Subcutaneous abdominal adipose tissue (tissue), 5 donors: ENCODE results near the gene LRCH1.

Experiments
- H3K27ac ChIP-seq: one replicate; pipeline ENCODE4 v1.7.0; 2013; ENCODE audit warnings: low read depth, mild to moderate bottlenecking, inconsistent platforms, low read length, moderate library complexity
- H3K27me3 ChIP-seq, 5 donors: one replicate each; pipeline ENCODE4 v1.7.0; 2013; ENCODE audit warnings: low read length in 5 of 5, inconsistent platforms in 1 of 5; ENCODE audit not compliant: control insufficient read depth in 5 of 5, insufficient read depth in 4 of 5
- H3K36me3 ChIP-seq, 5 donors: one replicate each; pipeline ENCODE4 v1.7.0; 2013; ENCODE audit warnings: low read length in 5 of 5; ENCODE audit not compliant: control insufficient read depth in 5 of 5, insufficient read depth in 5 of 5
- H3K4me1 ChIP-seq, 5 donors: one replicate each; pipeline ENCODE4 v1.7.0; 2013; ENCODE audit warnings: low read length in 5 of 5, mild to moderate bottlenecking in 3 of 5, moderate library complexity in 1 of 5; ENCODE audit not compliant: control insufficient read depth in 5 of 5, insufficient read depth in 5 of 5
- H3K4me3 ChIP-seq, 5 donors: one replicate each; pipeline ENCODE4 v1.7.0; 2013; ENCODE audit warnings: low read length in 5 of 5, low read depth in 1 of 5
- H3K9ac ChIP-seq, 5 donors: one replicate each; pipeline ENCODE4 v1.7.0; 2013; ENCODE audit warnings: low read length in 5 of 5, mild to moderate bottlenecking in 4 of 5, moderate library complexity in 3 of 5
- H3K9me3 ChIP-seq, 5 donors: one replicate each; pipeline ENCODE4 v1.7.0; 2013; ENCODE audit warnings: low read length in 5 of 5; ENCODE audit not compliant: control insufficient read depth in 5 of 5
- donor health status: healthy.
- donor health status: healthy.
- donor health status: healthy.
- donor health status: healthy.
- donor health status: healthy.

Gene LRCH1

GRCh38 chr13:46546084-46546768 is 6.7 kb upstream of the LRCH1 start:
- no peak overlapping the region for H3K4me3 ChIP-seq
- H3K27me3 ChIP-seq = no peaks in the 10 kb centered on the region
- no peak overlapping the region for H3K9ac ChIP-seq
- H3K27ac ChIP-seq = no peak overlapping the region
- H3K4me1 ChIP-seq = no peaks in the 10 kb centered on the region
- no peaks in the 10 kb centered on the region for H3K36me3 ChIP-seq
- H3K9me3 ChIP-seq = no peaks in the 10 kb centered on the region

DNA sequence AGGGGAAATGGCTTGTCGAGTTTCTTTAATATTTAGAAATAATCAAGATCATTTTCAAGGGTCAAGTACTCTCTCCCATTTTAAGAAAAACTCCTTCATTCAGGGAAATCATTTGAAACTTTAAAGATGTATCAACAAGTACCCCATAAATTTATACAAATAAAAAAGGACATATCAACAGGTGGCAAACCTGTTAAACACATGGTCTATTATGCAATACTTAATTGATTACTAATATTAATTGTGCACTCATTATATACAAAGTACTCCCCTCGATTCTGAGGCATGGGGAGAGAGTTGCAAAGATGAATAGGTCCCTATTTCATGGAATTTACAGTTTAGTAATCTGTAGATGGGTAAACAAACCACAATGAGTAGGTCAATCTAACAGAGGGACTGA is 2.1 kb upstream of the LRCH1 start:
- Histone ChIP-seq H3K36me3 (no peaks in the 10 kb centered on the region), H3K27me3 (no peaks in the 10 kb centered on the region), H3K27ac (no peak overlapping the region), H3K4me1 (peaks cover 5 to 37% (median 25%) of the 10 kb centered on the region in 5 donors), H3K9ac (no peak overlapping the region), H3K4me3 (no peak overlapping the region), H3K9me3 (no peaks in the 10 kb centered on the region)

GRCh38 chr13:46551410-46552302 is 1.3 kb upstream of the LRCH1 start:
- no peaks in the 10 kb centered on the region for H3K36me3 ChIP-seq
- no peaks in the 10 kb centered on the region for H3K9me3 ChIP-seq
- H3K9ac ChIP-seq = peak overlapping the region in 2 of 5 donors; percentile 89 to 90
- H3K4me3 ChIP-seq = peak overlapping the region in 4 of 5 donors; percentile 80 to 94 (median 90)
- peaks cover 5 to 42% (median 25%) of the 10 kb centered on the region in 5 donors for H3K4me1 ChIP-seq
- H3K27ac ChIP-seq = no peak overlapping the region
- H3K27me3 ChIP-seq = no peaks in the 10 kb centered on the region

- H3K9ac ChIP-seq = peak overlapping the region; percentile 77 to 90 (median 80)
- no peaks in the 10 kb centered on the region for H3K36me3 ChIP-seq
- H3K9me3 ChIP-seq = no peaks in the 10 kb centered on the region
- H3K27me3 ChIP-seq = no peaks in the 10 kb centered on the region
- peak overlapping the region; percentile 84 for H3K27ac ChIP-seq
- peak overlapping the region; percentile 80 to 94 (median 86) for H3K4me3 ChIP-seq
- peaks cover 5 to 42% (median 25%) of the 10 kb centered on the region in 5 donors for H3K4me1 ChIP-seq
These were observed 677 bp upstream of the LRCH1 start for GRCh38 chr13:46552303-46552682.

- H3K9ac ChIP-seq = peak overlapping the region in 4 of 5 donors; percentile 63 to 95 (median 93)
- H3K4me3 ChIP-seq = peak overlapping the region; percentile 29 to 94 (median 92)
- no peaks in the 10 kb centered on the region for H3K36me3 ChIP-seq
- H3K27ac ChIP-seq = peak overlapping the region; percentile 84
- no peaks in the 10 kb centered on the region for H3K27me3 ChIP-seq
- H3K9me3 ChIP-seq = no peaks in the 10 kb centered on the region
- H3K4me1 ChIP-seq = peaks cover 5 to 42% (median 25%) of the 10 kb centered on the region in 5 donors
These were observed 533 bp downstream of the LRCH1 start for GRCh38 chr13:46553521-46553885.

- peak overlapping the region; percentile 81 to 94 (median 92) for H3K4me3 ChIP-seq
- H3K4me1 ChIP-seq = peaks cover 5 to 42% (median 25%) of the 10 kb centered on the region in 5 donors
- H3K27me3 ChIP-seq = no peaks in the 10 kb centered on the region
- H3K9ac ChIP-seq = peak overlapping the region; percentile 50 to 95 (median 92)
- no peaks in the 10 kb centered on the region for H3K36me3 ChIP-seq
- no peaks in the 10 kb centered on the region for H3K9me3 ChIP-seq
- H3K27ac ChIP-seq = peak overlapping the region; percentile 84
These were observed 1.2 kb downstream of the LRCH1 start for GRCh38 chr13:46553886-46554858.

- H3K27me3 ChIP-seq = no peaks in the 10 kb centered on the region
- no peaks in the 10 kb centered on the region for H3K36me3 ChIP-seq
- peak overlapping the region; percentile 84 for H3K27ac ChIP-seq
- no peaks in the 10 kb centered on the region for H3K9me3 ChIP-seq
- H3K4me3 ChIP-seq = peak overlapping the region; percentile 81 to 94 (median 92)
- peaks cover 5 to 42% (median 25%) of the 10 kb centered on the region in 5 donors for H3K4me1 ChIP-seq
- H3K9ac ChIP-seq = peak overlapping the region; percentile 50 to 95 (median 92)
These were observed 2.0 kb downstream of the LRCH1 start for GRCh38 chr13:46554951-46555350.

GRCh38 chr13:46555722-46556417 is 2.9 kb downstream of the LRCH1 start:
- H3K9ac ChIP-seq = peak overlapping the region in 1 of 5 donors; percentile 30

DNA sequence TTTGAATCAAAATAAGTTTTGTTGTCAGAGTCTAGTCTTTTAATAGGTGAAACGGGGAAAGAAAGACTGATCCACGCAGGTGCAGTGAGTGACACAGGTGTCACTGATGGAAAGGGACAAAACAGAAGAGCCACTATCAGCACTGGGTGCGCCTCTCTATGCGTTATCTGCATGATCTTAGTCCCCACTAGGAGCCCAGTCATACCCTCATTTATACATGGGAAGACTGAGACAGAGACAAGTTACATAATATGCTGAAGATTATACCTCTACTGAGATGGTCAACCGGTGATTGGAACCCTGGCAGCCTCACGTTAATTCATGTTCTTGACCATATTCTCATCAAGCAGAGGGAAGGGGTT is 3.4 kb downstream of the LRCH1 start:
- Histone ChIP-seq H3K4me1 (peaks cover 5 to 42% (median 29%) of the 10 kb centered on the region in 5 donors), H3K9me3 (no peaks in the 10 kb centered on the region), H3K27me3 (no peaks in the 10 kb centered on the region), H3K9ac (no peak overlapping the region), H3K36me3 (no peaks in the 10 kb centered on the region), H3K4me3 (peak overlapping the region in 1 of 5 donors; percentile 3), H3K27ac (no peak overlapping the region)

More at GRCh38 chr13:46555722-46556417, 2.9 kb downstream of the LRCH1 start:
- H3K27ac ChIP-seq = peak overlapping the region; percentile 84
- H3K36me3 ChIP-seq = no peaks in the 10 kb centered on the region
- H3K4me3 ChIP-seq = peak overlapping the region in 2 of 5 donors; percentile 85 to 94
- no peaks in the 10 kb centered on the region for H3K27me3 ChIP-seq
- H3K4me1 ChIP-seq = peaks cover 5 to 42% (median 28%) of the 10 kb centered on the region in 5 donors
- H3K9me3 ChIP-seq = no peaks in the 10 kb centered on the region
